KBM-7 (cell line): Measurements from ENCODE around the gene ARSJ.
"Not testable (repeated sequence)": the region's sequence is repeated elsewhere in the genome, so short reads cannot be mapped to it uniquely, and the experiment has no call there.

Experiments used
- DNase-seq: peaks from one replicate; pipeline ENCODE4 v3.0.0-alpha.2; 2015
- in situ Hi-C: fragments of 300-500 bp; cut with MboI; formaldehyde crosslinking; loops from 2 replicates; pipeline ENCODE4 v1.14.3; 2020; ENCODE audit warnings: low sequenced_read_pairs, low pct_unique_long_range_greater_than_20kb, mixed read lengths

ARSJ gene

DNA sequence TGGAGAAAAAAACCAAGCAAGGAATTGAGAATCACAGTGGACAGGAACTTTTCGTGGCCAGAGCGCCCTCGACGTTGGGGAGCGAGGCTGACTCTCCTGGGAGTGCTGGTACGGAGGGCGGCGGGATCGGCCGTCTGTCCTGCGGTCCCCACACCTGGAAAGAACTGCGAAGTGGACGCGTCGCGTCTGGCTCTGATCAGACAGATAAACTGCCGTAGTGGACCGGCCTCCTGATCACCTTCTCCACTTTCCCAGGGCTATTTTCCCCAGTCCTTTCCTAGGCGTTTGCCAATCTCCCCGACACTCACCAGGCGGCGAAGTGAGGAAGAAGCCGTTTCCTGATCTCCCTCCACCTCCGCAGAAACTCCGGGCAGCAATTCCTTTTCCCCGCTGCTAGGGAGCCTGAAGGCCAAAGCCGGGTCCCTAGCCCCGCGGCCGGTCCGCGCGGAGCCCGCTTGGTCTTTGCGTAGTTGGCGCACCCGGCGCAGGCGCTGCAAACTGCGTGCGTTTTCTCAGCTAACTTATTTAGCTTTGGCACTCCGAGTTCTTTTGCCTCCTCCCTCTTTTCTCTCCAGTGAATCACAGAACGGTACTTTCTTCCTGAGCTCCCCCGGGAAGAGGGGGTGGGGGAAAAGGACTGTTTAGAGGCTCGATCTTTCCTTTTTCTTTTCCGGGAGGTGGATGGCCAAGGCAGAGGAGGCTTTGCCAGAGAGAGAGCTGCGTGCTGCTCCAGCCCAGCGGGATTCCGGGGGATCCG lies at the start of gene ARSJ:
TSS of gene ARSJ (minus strand) at position 500 of the 757 bp plus-strand sequence. CDS start 813 bp downstream, outside the sequence.
- DNase-seq = no peak
- in situ Hi-C loops = no loop called here

DNA sequence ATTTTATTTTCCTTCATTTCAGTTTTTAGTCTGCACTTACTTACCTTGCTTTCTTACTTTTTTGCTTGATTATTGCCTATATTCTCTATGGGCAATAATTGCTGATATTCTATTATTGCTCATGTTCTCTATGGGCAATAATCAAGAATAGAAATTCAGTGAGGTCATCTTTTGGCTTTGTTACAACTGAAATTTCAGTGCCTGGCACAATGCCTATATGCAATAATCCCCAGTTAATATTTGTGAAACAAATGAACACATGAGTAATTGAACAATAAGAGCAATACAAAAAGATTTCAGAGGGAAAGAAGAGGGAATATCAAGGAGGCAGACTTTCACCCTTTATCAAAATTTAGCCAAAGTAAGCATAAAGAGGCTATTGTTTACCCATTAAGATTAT lies 48.6 kb upstream of the ARSJ start:
- in situ Hi-C loops = no loop called here
- no peak for DNase-seq

DNA sequence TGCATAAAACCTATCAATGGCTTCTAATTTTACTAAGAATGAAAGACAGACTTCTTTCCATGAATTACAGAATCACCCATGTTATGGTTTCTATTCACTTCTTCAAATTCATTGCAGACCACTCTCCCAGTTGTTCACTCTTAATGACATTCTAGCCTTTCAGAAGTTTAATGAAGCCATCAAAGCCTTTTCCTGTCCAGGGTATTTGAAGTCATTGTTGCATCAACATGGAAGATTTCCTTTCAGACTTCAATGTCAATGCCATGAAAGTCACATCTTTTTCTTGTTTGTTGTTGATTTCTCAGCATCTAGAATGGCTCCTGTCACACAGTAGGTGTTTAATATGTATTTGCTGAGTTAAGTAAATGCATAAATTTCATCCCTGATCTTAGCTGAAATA lies 48.1 kb upstream of the ARSJ start:
- in situ Hi-C loops = no loop called here
- no peak for DNase-seq

DNA sequence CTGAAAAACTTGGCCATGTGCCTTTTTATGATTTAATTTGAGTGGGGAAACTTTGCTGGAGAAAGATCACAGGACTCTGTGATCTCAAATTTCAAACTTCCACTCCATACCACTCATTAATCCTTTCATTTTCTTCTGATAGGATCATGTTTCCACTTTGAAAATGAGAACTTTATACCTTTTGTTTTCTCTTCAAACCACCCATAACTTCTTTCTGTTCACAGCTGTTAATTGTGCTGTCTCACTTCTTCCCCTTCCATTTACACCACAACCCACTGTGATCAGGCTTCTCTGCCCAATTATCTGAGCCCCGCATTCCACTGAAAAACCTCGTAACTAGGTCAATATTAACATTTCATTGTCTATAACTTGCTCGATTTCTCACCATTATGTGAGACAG lies 47.0 kb upstream of the ARSJ start:
- in situ Hi-C loops = no loop called here
- no peak for DNase-seq

DNA sequence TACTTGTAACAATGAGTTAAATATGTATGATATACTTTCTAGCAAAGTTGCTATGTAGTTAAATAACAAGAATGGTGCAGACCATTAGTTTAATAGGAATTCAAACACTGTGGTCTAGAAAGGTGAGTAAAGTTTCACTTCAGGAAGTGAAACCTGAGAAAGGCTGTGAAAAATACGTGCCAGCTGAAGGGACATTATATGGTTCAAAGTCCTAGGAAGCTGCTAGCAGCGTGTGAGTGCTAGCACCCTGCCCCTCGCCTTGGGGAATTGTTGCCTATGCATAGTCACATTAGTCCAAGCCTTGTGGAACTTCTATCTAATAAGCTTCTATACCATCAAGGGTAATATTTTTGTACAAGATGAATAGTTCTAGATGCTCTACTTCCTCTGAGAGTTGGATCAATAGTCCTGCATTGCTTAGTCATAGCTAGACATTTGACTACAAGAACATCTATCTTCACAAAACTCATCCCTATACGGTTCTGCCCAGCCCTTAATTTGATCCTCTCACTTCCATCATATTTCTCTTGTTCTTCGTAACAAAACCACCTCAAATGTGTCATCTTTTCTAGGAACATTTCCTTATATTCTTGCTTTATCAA lies 45.8 kb upstream of the ARSJ start:
- no peak for DNase-seq
- in situ Hi-C loops = no loop called here

DNA sequence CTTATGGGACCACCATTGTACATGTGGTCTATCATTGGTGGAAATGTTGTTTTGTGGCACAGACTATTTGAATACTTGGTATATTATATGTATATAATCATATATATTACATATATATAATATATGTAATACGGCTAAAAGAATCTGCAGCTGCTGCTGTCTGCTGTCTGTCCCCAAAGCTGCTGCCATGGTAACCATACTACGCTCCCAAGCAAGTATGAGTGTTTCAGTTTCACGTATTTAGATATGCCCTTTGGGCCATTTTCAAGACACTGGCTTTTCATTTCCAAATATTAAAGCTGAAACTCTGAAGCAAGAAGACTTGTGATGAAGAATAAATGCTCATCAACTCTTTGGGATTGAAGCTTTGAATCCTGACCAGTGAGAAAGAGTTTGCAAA lies 42.0 kb upstream of the ARSJ start:
- in situ Hi-C loops = no loop called here
- DNase-seq = no peak

DNA sequence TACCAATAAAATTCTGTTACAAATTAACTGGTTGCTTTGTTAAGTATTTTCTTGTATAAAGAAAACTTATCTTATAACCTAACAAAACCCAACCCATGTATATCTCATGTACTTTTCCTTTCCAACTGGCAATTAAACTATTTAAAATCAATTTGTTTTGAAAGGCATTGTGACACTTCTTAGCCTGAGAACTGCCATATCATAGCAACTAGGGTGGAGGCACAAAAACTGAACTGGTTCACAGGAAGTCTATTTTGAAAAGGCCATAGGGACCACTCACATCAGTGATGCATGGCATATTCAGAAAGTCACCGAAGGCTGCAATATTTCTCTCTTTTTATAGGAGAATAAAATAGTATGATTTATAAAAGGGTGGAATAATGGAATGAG lies 40.5 kb upstream of the ARSJ start:
- DNase-seq = no peak

DNA sequence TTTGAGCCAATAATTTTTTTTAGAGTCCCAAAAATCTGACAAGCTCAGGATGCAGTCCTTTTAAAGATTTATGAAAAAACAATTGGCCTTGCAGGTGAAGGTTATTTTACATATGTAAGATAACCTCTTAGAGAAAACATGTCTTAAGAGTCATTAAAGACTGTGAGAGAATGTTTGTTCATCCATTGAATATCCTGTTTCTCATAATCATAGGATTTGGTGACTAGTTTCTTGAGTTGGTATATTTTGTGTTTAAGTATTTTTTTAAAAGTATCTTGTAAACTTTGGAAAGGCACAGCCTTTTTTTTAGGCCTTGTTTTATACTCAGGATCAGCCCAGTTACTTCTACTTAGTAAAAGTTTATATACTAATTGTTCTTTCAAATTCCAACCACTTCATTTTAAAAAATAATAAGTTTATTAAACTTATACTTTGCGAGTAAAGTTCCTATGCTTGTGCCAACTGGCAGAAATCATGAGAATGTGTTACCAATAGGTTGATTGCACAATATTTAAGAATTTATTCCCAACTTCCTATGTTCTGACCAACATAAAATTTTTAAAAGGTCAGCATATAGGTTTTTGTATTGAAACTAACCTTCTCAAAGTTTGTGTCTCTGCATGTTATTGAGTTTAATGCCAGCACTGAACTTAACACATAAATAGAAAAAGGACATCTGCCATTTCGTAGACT lies 40.0 kb upstream of the ARSJ start:
- in situ Hi-C loops = no loop called here
- DNase-seq = no peak

More for the DNA sequence above, 40.5 kb upstream of the ARSJ start:
- in situ Hi-C loops = no loop called here

DNA sequence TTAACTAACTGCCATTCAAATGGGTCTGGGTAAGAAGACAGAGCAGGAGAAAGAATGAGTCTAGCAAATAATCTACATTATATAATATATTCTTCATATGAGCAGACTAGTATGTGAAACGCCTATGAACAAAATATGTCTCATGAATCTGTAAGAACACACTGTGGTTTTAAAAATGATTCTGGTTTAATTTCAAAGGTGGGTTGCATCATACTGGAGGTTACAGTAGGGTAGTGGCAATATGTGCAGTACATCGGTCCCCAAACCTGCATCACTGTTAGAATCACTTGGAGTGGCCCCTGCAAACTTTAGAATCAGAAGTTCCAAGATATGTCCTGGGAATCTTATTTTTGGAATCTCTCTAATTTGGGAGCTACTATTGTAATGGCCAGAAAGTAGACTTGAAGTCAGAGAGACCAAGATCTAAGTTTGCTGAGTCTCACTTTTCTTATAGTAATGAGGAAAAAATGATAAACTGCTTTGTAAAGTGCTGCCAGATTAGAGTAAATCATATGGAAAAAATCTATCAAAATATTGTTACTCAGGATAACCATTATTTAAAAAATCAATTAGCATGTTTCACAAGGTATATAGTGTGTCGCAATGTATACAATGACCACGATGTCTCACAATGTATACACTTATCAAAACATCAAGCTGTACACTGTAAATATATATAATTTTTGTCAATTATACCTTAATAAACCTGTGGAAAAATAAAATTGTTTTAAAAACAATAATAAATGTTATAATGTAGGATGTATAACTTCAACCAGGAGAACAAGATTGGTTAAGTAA lies 37.9 kb upstream of the ARSJ start:
- in situ Hi-C loops = no loop called here
- DNase-seq = no peak

DNA sequence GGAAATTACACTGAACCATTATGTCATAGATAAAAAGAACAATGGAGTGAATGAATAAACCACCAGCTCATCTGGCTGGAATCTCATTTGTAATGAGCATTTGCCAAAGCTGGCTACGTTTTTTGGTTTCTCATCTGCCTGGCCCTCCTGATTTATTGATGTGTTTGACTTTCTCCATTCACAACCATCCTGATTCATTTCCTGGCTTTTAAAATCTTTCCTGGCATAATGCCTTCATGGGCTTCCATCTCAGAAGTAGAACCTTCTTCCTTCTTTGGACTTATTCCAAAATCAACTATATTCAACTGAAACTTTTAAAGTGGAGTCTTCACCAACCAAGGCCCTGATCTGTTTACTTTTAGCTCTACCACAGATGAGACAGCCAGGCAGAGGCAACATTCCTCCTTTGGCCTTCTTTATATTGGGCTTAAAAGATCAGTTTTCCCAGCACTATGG lies 36.0 kb upstream of the ARSJ start:
- in situ Hi-C loops = no loop called here
- no peak for DNase-seq

DNA sequence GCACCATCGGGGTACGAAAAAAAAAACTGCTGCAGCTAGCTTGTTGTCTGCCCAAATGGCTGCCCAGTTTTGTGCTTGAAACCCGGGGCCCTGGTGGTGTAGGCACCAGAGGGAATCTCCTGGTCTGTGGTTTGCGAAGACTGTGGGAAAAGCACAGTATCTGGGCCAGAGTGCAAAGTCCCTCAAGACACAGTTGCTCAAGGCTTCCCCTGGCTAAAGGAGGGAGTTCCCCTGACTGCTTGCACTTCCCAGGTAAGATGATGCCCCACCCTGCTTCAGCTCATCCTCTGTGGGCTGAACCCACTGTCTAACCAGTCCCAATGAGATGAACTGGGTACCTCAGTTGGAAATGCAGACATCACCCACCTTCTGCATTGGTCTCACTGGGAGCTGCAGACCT lies 33.8 kb upstream of the ARSJ start:
- in situ Hi-C loops, DNase-seq: not testable (repeated sequence)

DNA sequence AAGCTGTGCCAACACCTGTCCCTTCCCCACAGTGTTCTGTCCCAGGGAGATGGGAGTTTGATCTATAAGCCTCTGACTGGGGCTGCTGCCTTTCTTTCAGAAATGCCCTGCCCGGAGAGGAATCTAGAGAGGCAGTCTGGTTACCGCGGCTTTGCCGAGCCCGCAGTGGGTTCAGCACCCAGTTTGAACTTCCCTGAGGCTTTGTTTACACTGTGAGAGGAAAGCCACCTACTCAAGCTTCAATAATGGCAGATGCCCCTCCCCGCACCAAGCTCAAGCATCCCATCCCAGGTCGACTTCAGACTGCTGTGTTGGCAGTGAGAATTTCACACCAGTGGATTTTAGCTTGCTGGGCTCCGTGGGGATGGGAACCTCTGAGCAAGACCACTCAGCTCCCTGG lies 33.3 kb upstream of the ARSJ start:
- DNase-seq = no peak
- in situ Hi-C loops = no loop called here

DNA sequence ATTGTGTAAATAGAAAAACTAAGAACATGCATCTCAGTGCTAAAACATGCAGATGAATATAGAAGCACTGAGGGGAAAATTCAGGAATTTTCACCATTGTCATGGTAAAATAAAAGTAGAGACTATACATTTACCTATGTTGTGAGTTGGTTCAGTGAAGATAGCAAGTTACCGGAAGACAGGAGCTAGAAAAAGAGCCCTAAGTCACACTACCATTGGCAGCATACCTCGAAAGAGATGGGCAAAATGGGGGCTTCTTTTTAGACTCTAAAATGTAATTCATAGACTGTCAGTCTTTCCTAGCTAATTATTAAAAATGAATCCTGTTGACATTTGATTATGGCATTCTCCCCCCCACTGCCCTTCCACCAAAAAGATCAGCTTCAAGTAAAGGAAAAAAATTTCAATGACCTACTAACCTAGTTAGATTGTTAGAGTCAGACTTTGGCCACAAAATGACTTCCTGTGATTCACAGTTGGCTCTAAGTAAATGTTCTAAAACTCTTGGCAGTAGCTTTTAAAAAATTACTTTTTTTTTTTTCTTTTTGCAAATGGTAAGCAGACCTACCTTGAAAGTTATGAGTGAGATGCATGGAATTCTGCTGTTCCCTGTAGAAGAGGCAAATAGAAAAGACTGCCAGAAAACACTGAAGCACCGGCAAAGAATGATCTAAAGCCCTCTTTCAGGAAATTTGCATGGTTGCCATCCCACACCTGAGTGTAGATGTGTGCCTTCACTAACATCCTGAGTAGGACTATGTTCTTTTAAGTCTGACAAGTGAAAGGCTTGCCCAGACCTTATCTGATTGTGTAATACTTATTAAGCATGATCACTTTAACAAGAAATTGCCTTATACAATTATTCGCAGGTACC lies 26.4 kb upstream of the ARSJ start:
- in situ Hi-C loops = no loop called here
- no peak for DNase-seq

DNA sequence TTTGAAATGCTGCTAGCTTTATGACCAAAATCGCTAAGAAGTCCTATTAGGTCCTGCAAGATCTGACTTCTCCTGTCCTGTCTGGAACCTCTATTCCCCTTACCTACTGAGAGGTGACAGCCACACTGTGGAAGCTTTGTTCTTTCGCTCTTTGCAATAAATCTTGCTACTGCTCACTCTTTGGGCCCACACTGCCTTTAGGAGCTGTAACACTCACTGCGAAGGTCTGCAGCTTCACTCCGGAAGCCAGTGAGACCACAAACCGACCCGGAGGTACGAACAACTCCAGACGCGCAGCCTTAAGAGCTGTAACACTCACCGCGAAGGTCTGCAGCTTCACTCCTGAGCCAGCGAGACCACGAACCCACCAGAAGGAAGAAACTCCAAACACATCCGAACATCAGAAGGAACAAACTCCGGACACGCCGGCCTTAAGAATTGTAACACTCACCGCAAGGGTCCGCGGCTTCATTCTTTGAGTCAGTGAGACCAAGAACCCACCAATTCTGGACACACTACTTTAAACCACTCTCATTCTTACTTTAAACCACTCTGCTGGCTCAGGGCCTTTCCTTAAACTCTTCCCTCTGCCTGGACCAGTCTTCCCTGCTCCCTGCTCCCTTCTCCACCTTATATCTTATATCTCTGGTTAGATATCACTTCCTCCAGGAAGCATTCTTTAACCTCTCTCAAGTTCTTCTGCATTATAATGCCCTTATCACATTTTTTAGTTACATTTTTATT lies 25.2 kb upstream of the ARSJ start:
- in situ Hi-C loops, DNase-seq: not testable (repeated sequence)

DNA sequence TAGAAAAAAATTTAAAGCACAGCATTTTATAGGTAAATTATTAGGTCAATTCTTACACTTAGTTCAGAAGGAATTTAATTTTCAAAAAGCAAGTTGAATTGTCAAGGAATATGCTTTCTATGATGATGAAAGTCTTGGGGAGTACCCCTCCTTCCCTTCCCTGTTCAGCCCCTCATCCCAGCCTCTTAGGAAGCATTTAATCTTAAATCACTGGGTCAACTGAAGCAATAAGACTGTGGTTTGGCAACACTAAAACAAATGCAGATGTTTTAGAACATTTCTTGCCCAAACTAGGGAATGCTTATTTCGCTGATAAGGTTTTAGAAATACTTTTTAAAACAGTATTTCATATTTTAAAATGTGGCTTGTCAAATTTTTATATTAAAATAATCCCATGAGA lies 19.1 kb upstream of the ARSJ start:
- no peak for DNase-seq
- in situ Hi-C loops = no loop called here

DNA sequence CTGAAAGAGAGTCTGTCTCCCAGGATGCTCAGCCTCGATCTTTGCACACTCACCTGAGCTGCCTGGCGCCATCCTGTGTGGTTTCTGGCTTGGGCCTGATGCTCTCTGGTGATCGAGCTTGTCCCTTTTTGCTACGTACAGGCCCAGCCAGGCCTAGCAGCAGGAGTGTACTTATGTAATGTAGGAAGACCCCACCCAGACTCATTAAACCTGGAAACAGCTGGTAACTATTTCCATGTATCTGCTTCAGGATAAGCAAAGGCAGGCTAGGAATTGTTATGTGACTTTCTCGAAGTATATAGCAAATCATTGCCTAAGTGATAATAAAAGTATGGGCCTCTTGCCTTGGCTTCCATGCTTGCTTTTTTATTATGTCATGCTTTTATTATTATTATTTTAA lies 18.6 kb upstream of the ARSJ start:
- in situ Hi-C loops = no loop called here
- no peak for DNase-seq

DNA sequence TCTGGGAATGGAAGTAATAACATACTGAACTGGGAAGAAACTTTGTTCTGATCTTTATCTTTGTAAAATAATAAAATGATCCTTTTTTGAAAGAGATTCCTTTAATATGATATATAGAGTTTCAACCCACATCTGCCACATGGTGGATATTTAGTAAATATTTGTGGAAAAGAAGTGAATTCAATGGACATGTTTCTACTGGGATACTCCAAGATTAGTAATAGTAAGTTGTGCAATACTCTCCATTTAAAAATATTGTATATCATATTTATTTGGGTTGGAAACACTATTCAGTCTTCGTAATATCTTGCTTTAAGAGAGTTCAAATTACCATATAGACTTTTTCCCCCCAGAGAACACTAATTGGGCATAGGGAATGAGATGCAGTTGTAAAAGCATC lies 17.8 kb upstream of the ARSJ start:
- DNase-seq = no peak
- in situ Hi-C loops = no loop called here

DNA sequence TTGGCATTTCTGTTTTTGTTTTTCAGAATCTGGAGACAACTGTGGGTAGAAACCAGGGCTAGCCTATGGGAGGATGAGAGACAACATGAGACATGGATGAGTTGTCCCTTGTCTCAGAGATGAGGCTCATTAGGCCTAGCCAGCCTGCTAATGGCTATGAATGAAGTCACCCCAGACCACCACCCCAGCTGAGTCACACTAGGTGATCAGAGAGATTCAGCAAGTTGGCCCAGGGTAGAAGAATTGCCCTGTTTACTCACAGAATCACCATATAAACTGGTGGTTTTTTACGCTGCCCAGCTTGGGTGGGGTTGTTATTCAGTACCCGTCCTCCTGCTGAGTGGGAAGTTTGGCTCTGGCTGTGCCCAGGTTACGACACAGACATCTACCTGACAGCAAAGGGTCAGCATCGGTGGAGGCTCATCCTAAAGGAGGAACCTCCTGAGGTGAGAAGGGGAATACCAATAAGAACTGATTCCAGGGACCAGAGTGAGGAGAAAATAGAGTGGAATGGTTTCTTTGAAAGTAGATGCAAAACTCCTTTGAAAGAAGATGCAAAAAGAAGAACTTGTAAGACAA lies 17.2 kb upstream of the ARSJ start:
- in situ Hi-C loops = no loop called here
- DNase-seq = no peak
